IMR-90 (cell line): ENCODE data around the gene TMEM127. TPM values are rescaled to one million over a fixed set of nuclear protein-coding genes. Genes with fewer than 3 reads are reported as not detected.

ENCODE experiments used
- ATAC-seq: fragments of 200-7000 bp; cut with Tn5 transposase; 2 replicates; pipeline ENCODE4 v1.9.1; 2020; ENCODE audit warnings: low read depth, mild to moderate bottlenecking, moderate library complexity
- BruUV-seq: library from RNA; stranded (reverse); fragments of 400-500 nt; replicated peaks from 2 replicates; lab custom pipeline; 2021; lab: Mats Ljungman, UMichigan
- CTCF ChIA-PET: fragments of 300-600 bp; formaldehyde crosslinking; extraction: SDS; loops from one replicate; lab custom pipeline; 2021; ENCODE audit warnings: antibody characterized with exemption; lab: Yijun Ruan, JAX
- POLR2A ChIA-PET: fragments of 300-600 bp; sonication (Branson Sonifier 250); formaldehyde crosslinking; loops from one replicate; lab custom pipeline; 2022; ENCODE audit warnings: antibody characterized with exemption; ENCODE audit not compliant: unreplicated experiment; lab: Charles Lee
- DNase-seq: peaks from one replicate; pipeline ENCODE4 v3.0.0; 2013
- H2AFZ ChIP-seq: replicated peaks from 2 replicates; pipeline ENCODE3; 2013; ENCODE audit warnings: low read length, mild to moderate bottlenecking; ENCODE audit not compliant: poor library complexity
- H2AK5ac ChIP-seq: 2 replicates; pipeline ENCODE4 v1.6.1; 2013; ENCODE audit warnings: low read depth, low read length, inconsistent platforms
- H2AK9ac ChIP-seq: replicated peaks from 2 replicates; pipeline ENCODE3; 2013; ENCODE audit warnings: mild to moderate bottlenecking, low read depth, low read length, moderate library complexity; ENCODE audit not compliant: poor library complexity
- H2BK120ac ChIP-seq: 2 replicates; pipeline ENCODE4 v1.6.1; 2013; ENCODE audit warnings: low read depth, low read length, inconsistent platforms
- H2BK15ac ChIP-seq: 3 replicates; pipeline ENCODE4 v1.6.1; 2013; ENCODE audit warnings: low read depth, low read length, inconsistent platforms
- H2BK20ac ChIP-seq: 2 replicates; pipeline ENCODE4 v1.6.1; 2013; ENCODE audit warnings: low read depth, mild to moderate bottlenecking, inconsistent platforms, low read length, moderate library complexity
- H2BK5ac ChIP-seq: 2 replicates; pipeline ENCODE4 v1.6.1; 2013; ENCODE audit warnings: mild to moderate bottlenecking, low read depth, low read length, inconsistent platforms; ENCODE audit not compliant: poor library complexity, severe bottlenecking
- H3K14ac ChIP-seq: replicated peaks from 2 replicates; pipeline ENCODE4 v1.6.1; 2013; ENCODE audit warnings: low read depth, low read length, inconsistent platforms
- H3K18ac ChIP-seq: 2 replicates; pipeline ENCODE4 v1.6.1; 2013; ENCODE audit warnings: low read depth, low read length, control low read depth
- H3K23ac ChIP-seq: 2 replicates; pipeline ENCODE4 v1.6.1; 2013; ENCODE audit warnings: low read depth, low read length, inconsistent platforms
- H3K27ac ChIP-seq: 2 replicates; pipeline ENCODE4 v1.5.1; 2013; ENCODE audit warnings: mild to moderate bottlenecking, control low read depth, low read length; ENCODE audit not compliant: insufficient read depth
- H3K27me3 ChIP-seq: 2 replicates; pipeline ENCODE4 v1.6.1; 2013; ENCODE audit warnings: low read length; ENCODE audit not compliant: control insufficient read depth, insufficient read depth
- H3K36me3 ChIP-seq: 2 replicates; pipeline ENCODE4 v1.6.1; 2013; ENCODE audit warnings: low read length, mixed read lengths; ENCODE audit not compliant: control insufficient read depth, insufficient read depth
- H3K4ac ChIP-seq: 2 replicates; pipeline ENCODE4 v1.6.1; 2013; ENCODE audit warnings: low read depth, low read length, inconsistent platforms
- H3K4me1 ChIP-seq: 2 replicates; pipeline ENCODE4 v1.6.1; 2013; ENCODE audit warnings: low read length, mixed read lengths; ENCODE audit not compliant: control insufficient read depth, insufficient read depth
- H3K4me2 ChIP-seq: 2 replicates; pipeline ENCODE4 v1.6.1; 2013; ENCODE audit warnings: low read depth, mild to moderate bottlenecking, control low read depth, low read length, moderate library complexity
- H3K4me3 ChIP-seq: 2 replicates; pipeline ENCODE4 v1.5.1; 2013; ENCODE audit warnings: low read depth, mild to moderate bottlenecking, control low read depth, low read length, moderate library complexity; ENCODE audit not compliant: insufficient read depth
- H3K56ac ChIP-seq: 2 replicates; pipeline ENCODE4 v1.6.1; 2013; ENCODE audit warnings: low read length, inconsistent platforms; ENCODE audit not compliant: insufficient read depth; ENCODE audit errors: extremely low read depth
- H3K79me1 ChIP-seq, 2 experiments: 2 replicates each; pipeline ENCODE4 v1.6.1; 2013; ENCODE audit warnings: low read length in 2 of 2, inconsistent platforms in 1 of 2, low read depth in 1 of 2
- H3K9ac ChIP-seq: 2 replicates; pipeline ENCODE4 v1.6.1; 2013; ENCODE audit warnings: low read depth, low read length, control low read depth
- H3K9me1 ChIP-seq: 2 replicates; pipeline ENCODE4 v1.6.1; 2013; ENCODE audit warnings: low read length, inconsistent platforms; ENCODE audit not compliant: insufficient read depth
- H3K9me3 ChIP-seq: 2 replicates; pipeline ENCODE4 v1.6.1; 2013; ENCODE audit warnings: low read length; ENCODE audit not compliant: control insufficient read depth, insufficient read depth
- H4K20me1 ChIP-seq: 2 replicates; pipeline ENCODE4 v1.6.1; 2013; ENCODE audit warnings: low read length, inconsistent platforms; ENCODE audit not compliant: insufficient read depth
- H4K5ac ChIP-seq: 2 replicates; pipeline ENCODE4 v1.6.1; 2013; ENCODE audit warnings: mild to moderate bottlenecking, low read depth, low read length, control low read depth
- H4K8ac ChIP-seq, 2 experiments: 2 replicates each; pipeline ENCODE4 v1.6.1; 2013; ENCODE audit warnings: low read depth in 2 of 2, low read length in 2 of 2, control low read depth in 1 of 2, inconsistent platforms in 1 of 2
- H4K91ac ChIP-seq: 2 replicates; pipeline ENCODE4 v1.6.1; 2013; ENCODE audit warnings: low read depth, low read length, inconsistent platforms; ENCODE audit not compliant: insufficient read depth
- RAD21 ChIP-seq: IDR thresholded peaks from 2 replicates; pipeline ENCODE4 v1.6.1; 2012; ENCODE audit warnings: low read length, improper control_type of control experiment
- WGBS, 2 experiments: methylation state at CpG; one replicate each; pipeline versions ENCODE4 v1.1.5 to v1.1.7; 2013; ENCODE audit warnings: missing lambda C conversion rate in 2 of 2; ENCODE audit not compliant: insufficient read length in 1 of 2; ENCODE audit errors: extremely low coverage in 2 of 2; 5-methylcytosine and 5-hydroxymethylcytosine counted together
- dilution Hi-C: fragments of 300-500 bp; cut with HindIII; formaldehyde crosslinking; loops from one replicate; pipeline ENCODE4 v1.14.3; 2018; ENCODE audit warnings: low sequenced_read_pairs; ENCODE audit not compliant: unreplicated experiment
- in situ Hi-C: fragments of 300-500 bp; cut with MboI; formaldehyde crosslinking; loops from 3 replicates; pipeline ENCODE4 v1.14.3; 2019; ENCODE audit warnings: low sequenced_read_pairs, inconsistent platforms, mixed read lengths
- intact Hi-C: fragments of 100-400 bp; cut with micrococcal nuclease; formaldehyde crosslinking; loops from 2 replicates; pipeline ENCODE4 v1.10.0; 2022
- polyA plus RNA-seq, 3 experiments: library from polyadenylated mRNA; depleted of rRNA; stranded (reverse); fragments of >200 nt; gene quantifications; 2 replicates each; pipeline ENCODE4 v1.2.3, GENCODE V29; 2012; ENCODE audit warnings: low replicate concordance in 1 of 3
- total RNA-seq: library from RNA; depleted of rRNA; stranded (reverse); fragments of >200 nt; gene quantifications from 2 replicates; pipeline ENCODE4 v1.2.3, GENCODE V29; 2012

TMEM127 gene
- total and polyA plus RNA-seq, 2 of the 4 experiments (the other 2 are of a cell fraction), result 35.7 to 47.6 TPM

- Histone ChIP-seq H3K9me1 (peaks cover 28% of the 10 kb centered on the region), H3K4ac (peak overlapping the region; percentile 24; the same call in 1 of the 2 replicates), H3K27ac (no peak overlapping the region), H3K56ac (no peak overlapping the region), H4K20me1 (no peaks in the 10 kb centered on the region), H2BK5ac (no peak overlapping the region), H4K91ac (no peak overlapping the region), H2AK9ac (no peak overlapping the region), H3K4me1 (peaks cover 8% of the 10 kb centered on the region), H3K9ac (no peak overlapping the region), H3K4me2 (no peak overlapping the region), H3K27me3 (no peaks in the 10 kb centered on the region), H3K23ac (no peak overlapping the region), H3K36me3 (peaks cover 1% of the 10 kb centered on the region; the same call in 1 of the 2 replicates), H2AFZ (no peak overlapping the region), H2AK5ac (0 out of 2 replicates have a peak overlapping the region, but pooled peaks have one; percentile 51), H2BK120ac (no peak overlapping the region), H3K9me3 (peaks cover 2% of the 10 kb centered on the region; the same call in 1 of the 2 replicates), H4K5ac (no peak overlapping the region), H2BK15ac (no peak overlapping the region), H3K14ac (no peak overlapping the region), H4K8ac (no peak overlapping the region), H3K79me1 (peaks cover 5 to 17% of the 10 kb centered on the region in 2 experiments; a peak in 3 of 4 replicates), H3K18ac (no peak overlapping the region), H2BK20ac (no peak overlapping the region), H3K4me3 (no peak overlapping the region)
- in situ Hi-C loops (no loop called here), dilution Hi-C loops (no loop called here), intact Hi-C loops (no loop called here)
- POLR2A ChIA-PET, result no interaction called here
- TF ChIP-seq RAD21, result no peak
- ATAC-seq, result no peak
- DNase-seq, result peak; percentile 53
- 100% methylated on average over 1 of the region's 8 CpGs; no CpG with 5 or more reads in 1 of the 2 experiments for WGBS, 2 experiments
- BruUV-seq, result no TSS peak
- CTCF ChIA-PET, result interaction anchor here (1.2 kb wide), 1 partner anchor 71 kb away, joined by 3 read pairs; no protein-coding TSS in a partner anchor
Observed at GRCh38 chr2:96245609-96246390, 20.0 kb downstream of the TMEM127 start.
